HCT116 (cell line): ENCODE data around the gene SAMD4A. TPM values are rescaled to one million over a fixed set of nuclear protein-coding genes. Genes with fewer than 3 reads are reported as not detected.

ENCODE experiments used
- ATAC-seq: fragments of 200-7000 bp; cut with Tn5 transposase; 2 replicates; pipeline ENCODE4 v1.9.1; 2020; ENCODE audit warnings: mild to moderate bottlenecking, moderate library complexity
- BruUV-seq: library from RNA; stranded (reverse); fragments of 400-500 nt; replicated peaks from 2 replicates; lab custom pipeline; 2021; lab: Mats Ljungman, UMichigan
- CTCF ChIA-PET: fragments of 300-600 bp; sonication (Branson Sonifier 250); formaldehyde crosslinking; loops from one replicate; lab custom pipeline; 2021; ENCODE audit warnings: antibody characterized with exemption; lab: Charles Lee
- POLR2A ChIA-PET: fragments of 300-600, 350-600 bp; sonication (Branson Sonifier 250); formaldehyde crosslinking; loops from one replicate; lab custom pipeline; 2021; ENCODE audit warnings: antibody characterized with exemption; lab: Charles Lee
- RAD21 ChIA-PET, 2 experiments: fragments of 300-600 bp; sonication (Branson Sonifier 250); formaldehyde crosslinking; loops; one replicate each; lab custom pipeline; 2023; ENCODE audit warnings: low total read pairs in 2 of 2; ENCODE audit not compliant: uncharacterized antibody in 2 of 2, unreplicated experiment in 2 of 2, low non-redundant PET in 1 of 2; lab: Charles Lee
- DNase-seq: peaks from one replicate; pipeline ENCODE4 v3.0.0-alpha.2; 2010; ENCODE audit warnings: low read depth, low spot score
- H2AFZ ChIP-seq: fragments of 200-600 bp; shearing (Covaris generic), sonication (generic); 2 replicates; pipeline ENCODE4 v1.6.1; 2017; ENCODE audit warnings: low read depth, mixed run types, mixed read lengths, antibody characterized with exemption, low read length; ENCODE audit not compliant: poor library complexity, severe bottlenecking
- H3K27ac ChIP-seq: 2 replicates; pipeline ENCODE4 v1.5.1; 2012; ENCODE audit warnings: low read depth, low read length
- H3K27me3 ChIP-seq: fragments of 200-600 bp; sonication (generic); 2 replicates; pipeline ENCODE4 v1.6.1; 2016; ENCODE audit warnings: mixed run types, low read length, mixed read lengths; ENCODE audit not compliant: insufficient read depth
- H3K36me3 ChIP-seq, 2 experiments: fragments of 200-500 bp in 1 of 2; fragments of 200-600 bp in 1 of 2; sonication (Bioruptor generic) in 1 of 2; sonication (generic) in 1 of 2; 2 replicates each; pipeline versions ENCODE4 v1.5.1 to v1.6.1; 2014 to 2016; ENCODE audit warnings: low read length in 2 of 2, inconsistent platforms in 1 of 2, mixed read lengths in 1 of 2, mixed run types in 1 of 2; ENCODE audit not compliant: insufficient read depth in 2 of 2, control insufficient read depth in 1 of 2
- H3K4me1 ChIP-seq, 2 experiments: fragments of 200-600 bp in 1 of 2; sonication (generic) in 1 of 2; 2 replicates each; pipeline versions ENCODE4 v1.5.1 to v1.6.1; 2012 to 2017; ENCODE audit warnings: low read length in 2 of 2, inconsistent platforms in 1 of 2, mild to moderate bottlenecking in 1 of 2, mixed read lengths in 1 of 2, mixed run types in 1 of 2, moderate library complexity in 1 of 2; ENCODE audit not compliant: insufficient read depth in 2 of 2, control insufficient read depth in 1 of 2
- H3K4me2 ChIP-seq: fragments of 200-600 bp; sonication (generic); 2 replicates; pipeline ENCODE4 v1.6.1; 2017; ENCODE audit warnings: mixed run types, low read length, mixed read lengths
- H3K4me3 ChIP-seq, 2 experiments: fragments of 200-600 bp in 1 of 2; sonication (generic) in 1 of 2; replicated peaks in 1 of 2; 2 replicates each; pipeline ENCODE4 v1.5.1; 2011 to 2016; ENCODE audit warnings: low read length in 2 of 2, control low read depth in 1 of 2, low read depth in 1 of 2, mild to moderate bottlenecking in 1 of 2, mixed read lengths in 1 of 2, mixed run types in 1 of 2
- H3K79me2 ChIP-seq: fragments of 200-600 bp; sonication (generic); 2 replicates; pipeline ENCODE4 v1.6.1; 2017; ENCODE audit warnings: mild to moderate bottlenecking, mixed run types, low read length, moderate library complexity, mixed read lengths; ENCODE audit not compliant: insufficient read depth
- H3K9ac ChIP-seq: fragments of 200-600 bp; sonication (generic); 2 replicates; pipeline ENCODE4 v1.6.1; 2016; ENCODE audit warnings: low read length, mixed read lengths
- H3K9me2 ChIP-seq: fragments of 200-600 bp; sonication (generic), shearing (Covaris generic); 2 replicates; pipeline ENCODE4 v1.6.1; 2017; ENCODE audit warnings: mixed run types, mild to moderate bottlenecking, moderate library complexity; ENCODE audit not compliant: insufficient read depth
- H3K9me3 ChIP-seq, 2 experiments: fragments of 200-500 bp in 1 of 2; fragments of 200-600 bp in 1 of 2; sonication (Bioruptor generic) in 1 of 2; sonication (generic) in 1 of 2; 2 replicates each; pipeline ENCODE4 v1.6.1; 2014 to 2017; ENCODE audit warnings: low read length in 2 of 2, mixed read lengths in 2 of 2, inconsistent platforms in 1 of 2, low read depth in 1 of 2, mild to moderate bottlenecking in 1 of 2, mixed run types in 1 of 2, moderate library complexity in 1 of 2; ENCODE audit not compliant: control insufficient read depth in 1 of 2, insufficient read depth in 1 of 2
- H4K20me1 ChIP-seq: fragments of 200-600 bp; sonication (generic), shearing (Covaris generic); 2 replicates; pipeline ENCODE4 v1.6.1; 2017; ENCODE audit warnings: mixed run types, mild to moderate bottlenecking, moderate library complexity; ENCODE audit not compliant: insufficient read depth
- CEBPB ChIP-seq: IDR thresholded peaks from 2 replicates; pipeline ENCODE4 v1.6.1; 2012; ENCODE audit warnings: low read depth
- ELF1 ChIP-seq: IDR thresholded peaks from 2 replicates; pipeline ENCODE4 v1.6.1; 2012; ENCODE audit warnings: low read depth, borderline replicate concordance
- RAD21 ChIP-seq: IDR thresholded peaks from 2 replicates; pipeline ENCODE4 v1.6.1; 2012; ENCODE audit warnings: low read depth, mild to moderate bottlenecking
- YY1 ChIP-seq: IDR thresholded peaks from 2 replicates; pipeline ENCODE4 v1.6.1; 2011; ENCODE audit warnings: low read length, low read depth, moderate library complexity, mild to moderate bottlenecking; ENCODE audit not compliant: insufficient replicate concordance; ENCODE audit errors: extremely low read depth
- ZBTB33 ChIP-seq: IDR thresholded peaks from 2 replicates; pipeline ENCODE4 v1.6.1; 2011; ENCODE audit warnings: mild to moderate bottlenecking, low read length, moderate library complexity; ENCODE audit not compliant: insufficient replicate concordance; ENCODE audit errors: extremely low read depth
- ZFX ChIP-seq: fragments of 450-650 bp; IDR thresholded peaks from 2 replicates; pipeline ENCODE4 v1.6.1; 2017
- intact Hi-C: fragments of 100-400 bp; cut with micrococcal nuclease; formaldehyde crosslinking; loops from 2 replicates; pipeline ENCODE4 v1.10.0; 2022
- total RNA-seq: library from RNA; stranded (reverse); gene quantifications from one replicate; pipeline ENCODE4 v1.2.1, GENCODE V29; 2021; ENCODE audit not compliant: unreplicated experiment

SAMD4A gene
- total RNA-seq, 1 experiment from 2014 or later = 9.0 TPM

GRCh38 chr14:54708982-54709381 lies 142.1 kb downstream of the SAMD4A start:
- intact Hi-C loops = no loop called here
- Histone ChIP-seq H3K9ac (no peak overlapping the region), H3K27me3 (no peaks in the 10 kb centered on the region), H3K9me2 (no peaks in the 10 kb centered on the region), H3K36me3 (no peaks in the 10 kb centered on the region), H4K20me1 (no peaks in the 10 kb centered on the region), H3K4me2 (no peak overlapping the region), H3K27ac (no peak overlapping the region), H2AFZ (no peak overlapping the region), H3K4me1 (no peaks in the 10 kb centered on the region), H3K9me3 (no peaks in the 10 kb centered on the region), H3K79me2 (no peaks in the 10 kb centered on the region), H3K4me3 (no peak overlapping the region)
- RAD21 ChIA-PET = no interaction called here
- CTCF ChIA-PET = no interaction called here
- DNase-seq = no peak
- no TSS peak for BruUV-seq
- ATAC-seq = no peak
- TF ChIP-seq ELF1 (no peak), ZFX (no peak)
- TF ChIP-seq, all 23 proteins: peak for 0
- POLR2A ChIA-PET = no interaction called here

GRCh38 chr14:54709444-54709843 lies 142.5 kb downstream of the SAMD4A start:
- Histone ChIP-seq H4K20me1 (no peaks in the 10 kb centered on the region), H3K79me2 (no peaks in the 10 kb centered on the region), H3K9me2 (no peaks in the 10 kb centered on the region), H2AFZ (no peak overlapping the region), H3K27me3 (no peaks in the 10 kb centered on the region), H3K4me1 (no peaks in the 10 kb centered on the region), H3K9ac (no peak overlapping the region), H3K9me3 (no peaks in the 10 kb centered on the region), H3K4me2 (no peak overlapping the region), H3K27ac (no peak overlapping the region), H3K4me3 (no peak overlapping the region), H3K36me3 (no peaks in the 10 kb centered on the region)
- DNase-seq (no peak), ATAC-seq (no peak)
- POLR2A ChIA-PET = no interaction called here
- intact Hi-C loops = no loop called here
- BruUV-seq = no TSS peak
- RAD21 ChIA-PET = no interaction called here
- CTCF ChIA-PET = no interaction called here
- no peak for TF ChIP-seq CEBPB
- TF ChIP-seq ZBTB33 = no peak
- TF ChIP-seq YY1 = no peak
- TF ChIP-seq RAD21 = no peak
